ENCODE data around the gene BRD3. TPM values are rescaled to one million over a fixed set of nuclear protein-coding genes. Genes with fewer than 3 reads are reported as not detected.

Gene BRD3
- total RNA-seq, 1 donor from 2014 or later, result 4.5 TPM

GRCh38 chr9:133997584-133997983 lies 70.2 kb downstream of the BRD3 start:
- TF ChIP-seq CTCF (IDR thresholded peaks at IDR 0.05; ENCODE audit: insufficient read depth, low read length, severe bottlenecking), result no peak
- no peaks in the 10 kb centered on the region for H3K36me3 ChIP-seq (ENCODE audit: control insufficient read depth, insufficient read depth, low read length)
- DNase-seq (ENCODE audit: low read depth) (no peak), FAIRE-seq (no peak)
- no peak overlapping the region for H3K4me3 ChIP-seq (ENCODE audit: low read depth, low read length)
- H3K27me3 ChIP-seq (ENCODE audit: control insufficient read depth, insufficient read depth, low read length), result no peaks in the 10 kb centered on the region

GRCh38 chr9:133996531-133997520 lies 71.0 kb downstream of the BRD3 start:
- no peak for TF ChIP-seq CTCF (IDR thresholded peaks at IDR 0.05; ENCODE audit: insufficient read depth, low read length, severe bottlenecking)
- DNase-seq (ENCODE audit: low read depth), result no peak
- H3K36me3 ChIP-seq (ENCODE audit: control insufficient read depth, insufficient read depth, low read length), result no peaks in the 10 kb centered on the region
- no peaks in the 10 kb centered on the region for H3K27me3 ChIP-seq (ENCODE audit: control insufficient read depth, insufficient read depth, low read length)
- FAIRE-seq, result no peak
- H3K4me3 ChIP-seq (ENCODE audit: low read depth, low read length), result no peak overlapping the region

- Histone ChIP-seq H3K4me3 (ENCODE audit: low read depth, low read length) (no peak overlapping the region), H3K36me3 (ENCODE audit: control insufficient read depth, insufficient read depth, low read length) (no peaks in the 10 kb centered on the region), H3K27me3 (ENCODE audit: control insufficient read depth, insufficient read depth, low read length) (no peaks in the 10 kb centered on the region)
- no peak for DNase-seq (ENCODE audit: low read depth)
- TF ChIP-seq CTCF (IDR thresholded peaks at IDR 0.05; ENCODE audit: insufficient read depth, low read length, severe bottlenecking), result peak; percentile 33
- peak; percentile 32 for FAIRE-seq
Observed at GRCh38 chr9:133995012-133995896, 72.6 kb downstream of the BRD3 start.

- peak; percentile 97 for TF ChIP-seq CTCF (IDR thresholded peaks at IDR 0.05; ENCODE audit: insufficient read depth, low read length, severe bottlenecking)
- no peak for FAIRE-seq
- Histone ChIP-seq H3K4me3 (ENCODE audit: low read depth, low read length) (no peak overlapping the region), H3K36me3 (ENCODE audit: control insufficient read depth, insufficient read depth, low read length) (no peaks in the 10 kb centered on the region), H3K27me3 (ENCODE audit: control insufficient read depth, insufficient read depth, low read length) (no peaks in the 10 kb centered on the region)
- peak; percentile 38 for DNase-seq (ENCODE audit: low read depth)
Observed at GRCh38 chr9:133994353-133995011, 73.3 kb downstream of the BRD3 start.

- no peak for FAIRE-seq
- Histone ChIP-seq H3K4me3 (ENCODE audit: low read depth, low read length) (peak overlapping the region; percentile 78), H3K36me3 (ENCODE audit: control insufficient read depth, insufficient read depth, low read length) (no peaks in the 10 kb centered on the region), H3K27me3 (ENCODE audit: control insufficient read depth, insufficient read depth, low read length) (no peaks in the 10 kb centered on the region)
- no peak for DNase-seq (ENCODE audit: low read depth)
- no peak for TF ChIP-seq CTCF (IDR thresholded peaks at IDR 0.05; ENCODE audit: insufficient read depth, low read length, severe bottlenecking)
Observed at GRCh38 chr9:133993635-133994253, 74.1 kb downstream of the BRD3 start.

Measured in bronchial epithelial cell (primary cell).